ENCODE measurements around the gene VEGFC. TPM values are rescaled to one million over a fixed set of nuclear protein-coding genes. Genes with fewer than 3 reads are reported as not detected.

VEGFC gene
- total RNA-seq, 1 donor from 2014 or later = 13.6 TPM

DNA sequence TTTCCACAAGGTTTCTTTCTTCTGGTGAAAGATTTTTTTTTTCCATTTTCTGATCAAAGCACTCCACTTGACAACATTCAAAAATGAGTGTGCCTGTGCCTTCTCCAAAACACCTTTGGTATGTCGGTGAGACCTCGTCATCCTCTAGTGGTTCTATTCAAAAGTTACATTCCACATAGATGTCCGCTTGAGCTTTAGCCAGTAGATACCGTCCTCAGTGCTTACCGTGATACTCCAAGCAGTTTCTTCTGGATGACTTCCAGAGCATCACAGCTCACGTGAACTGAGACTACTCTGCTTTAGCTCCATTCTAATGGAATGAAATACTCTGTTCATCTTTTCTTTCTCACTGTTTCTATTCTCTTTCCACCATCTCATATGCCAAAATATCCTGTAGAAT is 38.2 kb upstream of the VEGFC start:
- peaks cover 2% of the 10 kb centered on the region for H3K4me1 Mint-ChIP-seq (ENCODE audit: unreplicated experiment)
- no peak for DNase-seq (ENCODE audit: extremely low spot score, unreplicated experiment)
- H3K27me3 Mint-ChIP-seq (ENCODE audit: unreplicated experiment) = no peaks in the 10 kb centered on the region
- peaks cover 10% of the 10 kb centered on the region for H3K9me3 Mint-ChIP-seq (ENCODE audit: unreplicated experiment)
- no peak overlapping the region for H3K27ac Mint-ChIP-seq (ENCODE audit: unreplicated experiment)
- H3K36me3 Mint-ChIP-seq (ENCODE audit: unreplicated experiment) = no peaks in the 10 kb centered on the region
- TF ChIP-seq, protein P1, sequence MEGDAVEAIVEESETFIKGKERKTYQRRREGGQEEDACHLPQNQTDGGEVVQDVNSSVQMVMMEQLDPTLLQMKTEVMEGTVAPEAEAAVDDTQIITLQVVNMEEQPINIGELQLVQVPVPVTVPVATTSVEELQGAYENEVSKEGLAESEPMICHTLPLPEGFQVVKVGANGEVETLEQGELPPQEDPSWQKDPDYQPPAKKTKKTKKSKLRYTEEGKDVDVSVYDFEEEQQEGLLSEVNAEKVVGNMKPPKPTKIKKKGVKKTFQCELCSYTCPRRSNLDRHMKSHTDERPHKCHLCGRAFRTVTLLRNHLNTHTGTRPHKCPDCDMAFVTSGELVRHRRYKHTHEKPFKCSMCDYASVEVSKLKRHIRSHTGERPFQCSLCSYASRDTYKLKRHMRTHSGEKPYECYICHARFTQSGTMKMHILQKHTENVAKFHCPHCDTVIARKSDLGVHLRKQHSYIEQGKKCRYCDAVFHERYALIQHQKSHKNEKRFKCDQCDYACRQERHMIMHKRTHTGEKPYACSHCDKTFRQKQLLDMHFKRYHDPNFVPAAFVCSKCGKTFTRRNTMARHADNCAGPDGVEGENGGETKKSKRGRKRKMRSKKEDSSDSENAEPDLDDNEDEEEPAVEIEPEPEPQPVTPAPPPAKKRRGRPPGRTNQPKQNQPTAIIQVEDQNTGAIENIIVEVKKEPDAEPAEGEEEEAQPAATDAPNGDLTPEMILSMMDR (IDR thresholded peaks at IDR 0.05) = no peak
- H3K4me3 Mint-ChIP-seq (ENCODE audit: unreplicated experiment) = no peak overlapping the region

GRCh38 chr4:176825586-176825985 is 32.9 kb upstream of the VEGFC start:
- no peaks in the 10 kb centered on the region for H3K36me3 Mint-ChIP-seq (ENCODE audit: unreplicated experiment)
- peaks cover 10% of the 10 kb centered on the region for H3K9me3 Mint-ChIP-seq (ENCODE audit: unreplicated experiment)
- H3K4me1 Mint-ChIP-seq (ENCODE audit: unreplicated experiment) = peaks cover 7% of the 10 kb centered on the region
- H3K27ac Mint-ChIP-seq (ENCODE audit: unreplicated experiment) = no peak overlapping the region
- TF ChIP-seq, protein P1 (IDR thresholded peaks at IDR 0.05) = no peak
- H3K4me3 Mint-ChIP-seq (ENCODE audit: unreplicated experiment) = no peak overlapping the region
- H3K27me3 Mint-ChIP-seq (ENCODE audit: unreplicated experiment) = no peaks in the 10 kb centered on the region
- DNase-seq (ENCODE audit: extremely low spot score, unreplicated experiment) = no peak

GRCh38 chr4:176824645-176825366 is 32.1 kb upstream of the VEGFC start:
- H3K27ac Mint-ChIP-seq (ENCODE audit: unreplicated experiment) = no peak overlapping the region
- H3K36me3 Mint-ChIP-seq (ENCODE audit: unreplicated experiment) = no peaks in the 10 kb centered on the region
- TF ChIP-seq, protein P1 (IDR thresholded peaks at IDR 0.05) = no peak
- no peaks in the 10 kb centered on the region for H3K27me3 Mint-ChIP-seq (ENCODE audit: unreplicated experiment)
- no peak for DNase-seq (ENCODE audit: extremely low spot score, unreplicated experiment)
- H3K9me3 Mint-ChIP-seq (ENCODE audit: unreplicated experiment) = peaks cover 10% of the 10 kb centered on the region
- H3K4me1 Mint-ChIP-seq (ENCODE audit: unreplicated experiment) = peaks cover 7% of the 10 kb centered on the region
- no peak overlapping the region for H3K4me3 Mint-ChIP-seq (ENCODE audit: unreplicated experiment)

DNA sequence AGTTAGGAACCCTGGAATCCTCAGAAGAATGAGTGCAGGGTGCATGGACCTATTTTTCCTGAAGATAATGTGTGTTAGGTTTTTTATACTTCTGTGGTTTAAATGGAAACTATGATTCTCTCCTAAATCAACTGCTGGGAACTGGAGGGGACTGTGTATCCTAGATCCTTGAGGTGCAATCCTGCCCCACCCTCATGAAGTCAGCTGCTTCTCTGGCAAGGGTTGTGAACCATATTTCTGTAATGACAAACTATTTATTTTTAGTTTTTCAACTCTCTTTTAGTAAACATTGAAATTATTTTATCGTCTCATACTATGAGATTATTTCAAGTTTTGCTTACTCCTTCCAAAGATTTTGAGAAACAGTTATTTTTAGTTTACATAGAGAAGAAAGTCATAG is 25.8 kb upstream of the VEGFC start:
- H3K4me3 Mint-ChIP-seq (ENCODE audit: unreplicated experiment) = no peak overlapping the region
- no peak for DNase-seq (ENCODE audit: extremely low spot score, unreplicated experiment)
- TF ChIP-seq, protein P1 (IDR thresholded peaks at IDR 0.05) = no peak

GRCh38 chr4:176817204-176817603 is 24.5 kb upstream of the VEGFC start:
- no peaks in the 10 kb centered on the region for H3K36me3 Mint-ChIP-seq (ENCODE audit: unreplicated experiment)
- H3K9me3 Mint-ChIP-seq (ENCODE audit: unreplicated experiment) = no peaks in the 10 kb centered on the region
- no peak overlapping the region for H3K4me3 Mint-ChIP-seq (ENCODE audit: unreplicated experiment)
- H3K27ac Mint-ChIP-seq (ENCODE audit: unreplicated experiment) = no peak overlapping the region
- DNase-seq (ENCODE audit: extremely low spot score, unreplicated experiment) = no peak
- TF ChIP-seq, protein P1 (IDR thresholded peaks at IDR 0.05) = no peak
- peaks cover 31% of the 10 kb centered on the region for H3K4me1 Mint-ChIP-seq (ENCODE audit: unreplicated experiment)
- H3K27me3 Mint-ChIP-seq (ENCODE audit: unreplicated experiment) = no peaks in the 10 kb centered on the region

More for the DNA sequence above, 25.8 kb upstream of the VEGFC start:
- Mint-ChIP-seq H3K27ac (ENCODE audit: unreplicated experiment) (peak overlapping the region; percentile 4), H3K36me3 (ENCODE audit: unreplicated experiment) (no peaks in the 10 kb centered on the region), H3K9me3 (ENCODE audit: unreplicated experiment) (no peaks in the 10 kb centered on the region), H3K27me3 (ENCODE audit: unreplicated experiment) (no peaks in the 10 kb centered on the region), H3K4me1 (ENCODE audit: unreplicated experiment) (peaks cover 31% of the 10 kb centered on the region)
